Esophagus mucosa (tissue), 1 donor: ENCODE results near the gene ZACN. TPM values are rescaled to one million over a fixed set of nuclear protein-coding genes. Genes with fewer than 3 reads are reported as not detected.

Experiments used
- total RNA-seq: library from RNA; stranded (reverse); gene quantifications from one replicate; pipeline ENCODE4 v1.2.4, GENCODE V29; 2023
- donor health status: DM: yes; HTN: yes; CAD: no.

Gene ZACN
- total RNA-seq, 1 donor from 2014 or later = not detected

Other genes starting within 250 kb of the ZACN start
- gene UNC13D, start 234.8 kb upstream of the ZACN start, total RNA-seq = 26.0 TPM
- 57.5 TPM for gene WBP2, start 223.8 kb upstream of the ZACN start, total RNA-seq
- 23.4 TPM for gene TRIM47, start 200.6 kb upstream of the ZACN start, total RNA-seq
- 10.6 TPM for gene TRIM65, start 182.2 kb upstream of the ZACN start, total RNA-seq
- 81.8 TPM for gene MRPL38, start 174.3 kb upstream of the ZACN start, total RNA-seq
- gene FBF1, start 138.1 kb upstream of the ZACN start, total RNA-seq = 7.8 TPM
- gene ACOX1, start 100.0 kb upstream of the ZACN start, total RNA-seq = 66.0 TPM
- 25.5 TPM for gene TEN1, start 99.9 kb upstream of the ZACN start, total RNA-seq
- gene CDK3, start 78.3 kb upstream of the ZACN start, total RNA-seq = 4.1 TPM
- gene EVPL, start 51.9 kb upstream of the ZACN start, total RNA-seq = 175 TPM
- 71.5 TPM for gene SRP68, start 6.7 kb upstream of the ZACN start, total RNA-seq
- gene GALR2, start 4.4 kb upstream of the ZACN start, total RNA-seq = 0.44 TPM
- gene EXOC7, start 24.6 kb downstream of the ZACN start, total RNA-seq = 91.1 TPM
- gene FOXJ1, start 62.1 kb downstream of the ZACN start, total RNA-seq = not detected
- gene RNF157, start 161.3 kb downstream of the ZACN start, total RNA-seq = 0.32 TPM
- gene UBALD2, start 186.2 kb downstream of the ZACN start, total RNA-seq = 86.9 TPM
- gene QRICH2, start 229.1 kb downstream of the ZACN start, total RNA-seq = 1.6 TPM